Measurements from ENCODE around the gene PCED1B.

Gene PCED1B

GRCh38 chr12:47107926-47108325, 28.5 kb downstream of the PCED1B start:
- Mint-ChIP-seq H3K27me3 (ENCODE audit: low read depth, poor library complexity) (peaks cover 3% of the 10 kb centered on the region), H3K4me3 (no peak overlapping the region), H3K4me1 (peaks cover 5% of the 10 kb centered on the region), H3K36me3 (ENCODE audit: low read depth) (no peaks in the 10 kb centered on the region), H3K9me3 (no peaks in the 10 kb centered on the region), H3K27ac (no peak overlapping the region)
- no peak for TF ChIP-seq CTCF (IDR thresholded peaks at IDR 0.05)
- DNase-seq, result no peak

DNA sequence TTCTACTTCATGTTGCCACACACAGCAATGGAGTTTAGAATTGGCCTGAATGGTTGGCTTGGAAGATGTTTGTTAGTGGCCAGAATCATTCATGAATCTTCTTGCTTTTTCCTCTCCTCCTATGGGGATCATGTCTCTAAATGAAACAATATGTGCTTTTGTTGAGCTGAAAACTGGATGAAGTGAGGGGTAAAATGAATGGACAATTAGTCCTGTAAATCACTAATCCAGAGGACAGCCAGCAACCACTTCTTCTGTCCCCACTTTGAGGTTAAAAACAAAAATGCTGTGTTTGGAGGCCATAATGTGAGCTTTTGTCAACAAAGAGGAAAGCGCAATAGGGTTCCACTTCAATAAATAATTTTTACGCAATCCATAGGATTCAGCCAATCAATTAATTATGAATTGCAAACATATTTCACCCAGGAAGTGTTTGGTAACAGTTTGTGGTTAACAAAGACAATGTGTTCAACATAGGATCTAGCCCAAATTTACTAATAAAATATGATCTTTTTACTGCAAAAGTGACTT, 30.7 kb downstream of the PCED1B start:
- TF ChIP-seq CTCF (IDR thresholded peaks at IDR 0.05), result no peak
- Mint-ChIP-seq H3K4me1 (peaks cover 5% of the 10 kb centered on the region), H3K36me3 (ENCODE audit: low read depth) (no peaks in the 10 kb centered on the region), H3K27ac (no peak overlapping the region), H3K4me3 (no peak overlapping the region), H3K27me3 (ENCODE audit: low read depth, poor library complexity) (peaks cover under 1% of the 10 kb centered on the region), H3K9me3 (no peaks in the 10 kb centered on the region)
- no peak for DNase-seq

DNA sequence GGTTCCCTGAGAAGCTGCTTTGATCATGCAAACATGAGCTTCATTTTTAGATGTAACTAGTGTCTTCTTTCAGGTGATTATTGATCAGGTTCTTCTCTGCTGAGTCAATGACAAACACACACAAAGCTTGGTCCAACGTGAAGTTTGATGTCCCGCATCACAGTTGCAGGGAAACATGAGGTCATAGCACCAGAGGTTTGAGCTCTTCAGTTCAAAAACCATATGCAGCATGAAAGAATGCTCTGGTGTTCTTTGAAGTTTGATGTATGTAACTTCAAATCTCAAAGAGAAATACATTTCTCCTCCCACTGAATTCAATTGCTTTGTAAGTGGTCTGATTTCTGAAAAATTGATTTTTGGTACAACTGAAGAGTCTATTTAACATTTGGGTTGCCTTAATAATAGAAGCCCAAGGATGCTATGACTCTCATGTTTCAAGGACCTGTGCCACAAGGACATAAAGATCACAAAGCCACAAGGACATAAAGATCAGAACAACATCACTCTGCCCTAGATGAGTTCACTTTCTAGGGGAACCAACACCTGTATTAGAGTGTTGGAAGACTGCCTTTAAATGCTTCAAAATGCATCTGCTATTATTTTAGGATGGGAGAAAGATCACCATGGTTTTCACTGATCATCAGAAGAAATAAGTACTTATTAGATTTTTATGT, 31.4 kb downstream of the PCED1B start:
- Mint-ChIP-seq H3K4me3 (no peak overlapping the region), H3K36me3 (ENCODE audit: low read depth) (no peaks in the 10 kb centered on the region), H3K4me1 (peaks cover 5% of the 10 kb centered on the region), H3K9me3 (no peaks in the 10 kb centered on the region), H3K27me3 (ENCODE audit: low read depth, poor library complexity) (no peaks in the 10 kb centered on the region), H3K27ac (no peak overlapping the region)
- no peak for TF ChIP-seq CTCF (IDR thresholded peaks at IDR 0.05)
- no peak for DNase-seq

DNA sequence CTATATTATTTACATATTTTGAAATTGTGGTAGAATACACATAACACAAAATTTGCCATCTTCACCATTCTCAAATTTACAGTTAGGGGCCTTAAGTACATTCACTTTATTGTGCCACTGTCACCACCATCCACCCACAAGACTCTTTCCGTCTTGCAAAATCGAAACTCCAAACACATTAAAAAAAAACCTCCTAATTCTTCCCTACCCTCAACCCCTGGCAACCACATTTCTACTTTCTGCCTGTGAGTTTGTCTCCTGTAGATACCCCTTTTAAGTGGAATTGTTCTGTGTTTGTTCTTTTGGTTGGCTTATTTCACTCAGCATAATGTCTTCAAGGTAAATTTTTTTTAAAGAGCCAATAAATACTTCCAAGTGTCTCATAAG, 32.0 kb downstream of the PCED1B start:
- no peak for DNase-seq
- Mint-ChIP-seq H3K27me3 (ENCODE audit: low read depth, poor library complexity) (no peaks in the 10 kb centered on the region), H3K9me3 (no peaks in the 10 kb centered on the region)

DNA sequence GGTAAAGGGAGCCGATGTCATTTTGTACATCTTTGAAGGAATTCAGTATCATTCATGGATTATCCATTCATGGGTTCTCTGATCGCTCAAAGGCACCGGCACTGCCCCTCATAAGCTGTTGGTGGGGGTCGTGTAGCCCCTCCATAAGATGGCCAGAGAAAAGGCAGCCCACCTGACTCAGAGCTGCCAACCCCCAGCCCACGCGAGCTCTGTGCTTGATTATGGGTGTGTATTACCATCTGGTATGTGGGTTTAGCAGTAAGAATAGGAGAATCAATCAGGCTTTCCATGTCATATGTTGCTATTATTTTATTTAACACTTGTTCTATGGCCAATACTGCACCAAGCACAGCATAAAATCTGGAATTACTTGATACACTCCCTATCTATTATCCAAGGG, 32.4 kb downstream of the PCED1B start:
- no peak overlapping the region for H3K27ac Mint-ChIP-seq
- H3K4me3 Mint-ChIP-seq, result no peak overlapping the region
- no peaks in the 10 kb centered on the region for H3K36me3 Mint-ChIP-seq (ENCODE audit: low read depth)
- H3K9me3 Mint-ChIP-seq, result no peaks in the 10 kb centered on the region
- H3K27me3 Mint-ChIP-seq (ENCODE audit: low read depth, poor library complexity), result no peaks in the 10 kb centered on the region
- TF ChIP-seq CTCF (IDR thresholded peaks at IDR 0.05), result no peak
- H3K4me1 Mint-ChIP-seq, result peaks cover 5% of the 10 kb centered on the region
- DNase-seq, result no peak

More for the DNA sequence above, 32.0 kb downstream of the PCED1B start:
- no peak for TF ChIP-seq CTCF (IDR thresholded peaks at IDR 0.05)
- H3K27ac Mint-ChIP-seq, result peak overlapping the region; percentile 14
- H3K4me3 Mint-ChIP-seq, result no peak overlapping the region
- H3K36me3 Mint-ChIP-seq (ENCODE audit: low read depth), result no peaks in the 10 kb centered on the region
- peaks cover 5% of the 10 kb centered on the region for H3K4me1 Mint-ChIP-seq

DNA sequence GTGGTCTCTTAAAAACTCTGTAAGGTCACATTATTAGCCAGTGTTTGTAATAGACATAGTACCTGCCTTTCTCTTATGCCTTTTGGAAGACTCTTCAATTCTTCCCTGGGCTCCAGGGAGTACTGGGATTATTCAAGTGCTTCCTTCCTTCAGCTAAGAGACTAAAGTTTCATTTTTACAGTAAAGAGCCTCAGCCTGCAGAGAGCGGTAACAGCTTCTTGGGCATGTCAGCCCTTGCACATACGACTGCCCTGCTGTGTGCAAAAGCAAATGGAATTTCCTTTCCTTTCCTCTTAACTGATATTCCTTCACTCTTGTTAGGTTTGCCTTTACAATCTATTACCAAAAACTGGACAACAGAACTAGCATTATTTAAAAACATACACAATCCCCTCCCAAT, 33.3 kb downstream of the PCED1B start:
- no peaks in the 10 kb centered on the region for H3K36me3 Mint-ChIP-seq (ENCODE audit: low read depth)
- no peaks in the 10 kb centered on the region for H3K27me3 Mint-ChIP-seq (ENCODE audit: low read depth, poor library complexity)
- H3K4me3 Mint-ChIP-seq, result no peak overlapping the region
- no peak overlapping the region for H3K27ac Mint-ChIP-seq
- peaks cover 5% of the 10 kb centered on the region for H3K4me1 Mint-ChIP-seq
- DNase-seq, result no peak
- no peaks in the 10 kb centered on the region for H3K9me3 Mint-ChIP-seq
- TF ChIP-seq CTCF (IDR thresholded peaks at IDR 0.05), result no peak

Data from nephron progenitor cell (in vitro differentiated cells).